CD4-positive, alpha-beta T cell treated with Interleukin-17A for 4 hours (primary cell): ENCODE results near the gene TRMT13.
"Not testable (repeated sequence)": the region's sequence is repeated elsewhere in the genome, so short reads cannot be mapped to it uniquely, and the experiment has no call there.

ENCODE experiments used
- DNase-seq: peaks from one replicate; pipeline ENCODE4 v3.0.0-alpha.2; 2020; ENCODE audit warnings: mixed read lengths

Gene TRMT13

GRCh38 chr1:100164702-100165101 lies 31.7 kb downstream of the TRMT13 start:
- no peak for DNase-seq

- no peak for DNase-seq
Observed at GRCh38 chr1:100168051-100168450, 35.1 kb downstream of the TRMT13 start.

DNA sequence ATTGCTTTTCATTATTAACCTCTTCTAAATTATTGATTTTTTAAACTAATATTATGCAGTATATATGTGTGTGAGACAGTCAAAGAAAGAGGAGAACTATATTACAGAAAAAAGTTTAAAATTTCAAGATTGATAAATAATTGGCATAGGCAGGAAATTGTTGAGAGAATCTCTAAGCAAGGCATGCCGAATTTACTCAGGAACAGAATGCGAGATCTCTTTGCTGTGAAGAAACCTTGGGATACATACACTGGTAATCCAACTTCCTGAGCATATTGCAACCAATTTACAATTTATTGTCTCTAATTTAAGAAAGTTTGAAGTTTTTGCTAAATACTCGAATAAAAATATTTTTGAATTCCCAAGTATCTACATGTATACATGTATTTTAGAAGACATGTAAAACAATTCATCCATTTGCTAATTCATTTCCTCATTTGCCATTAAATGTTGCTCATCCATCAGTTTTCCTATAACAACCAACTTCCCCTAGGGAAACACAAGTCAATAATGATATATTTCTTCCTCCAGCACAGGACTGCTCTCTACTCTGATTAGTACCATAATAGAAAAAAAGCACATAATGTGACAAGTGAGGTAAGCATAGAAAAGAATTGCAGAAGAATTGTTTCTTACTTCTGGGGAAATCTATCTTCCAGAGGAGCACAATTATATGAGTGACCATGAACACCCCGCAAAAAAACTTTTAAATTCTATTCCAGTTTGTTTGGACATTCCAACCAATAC lies 44.5 kb downstream of the TRMT13 start:
- no peak for DNase-seq

DNA sequence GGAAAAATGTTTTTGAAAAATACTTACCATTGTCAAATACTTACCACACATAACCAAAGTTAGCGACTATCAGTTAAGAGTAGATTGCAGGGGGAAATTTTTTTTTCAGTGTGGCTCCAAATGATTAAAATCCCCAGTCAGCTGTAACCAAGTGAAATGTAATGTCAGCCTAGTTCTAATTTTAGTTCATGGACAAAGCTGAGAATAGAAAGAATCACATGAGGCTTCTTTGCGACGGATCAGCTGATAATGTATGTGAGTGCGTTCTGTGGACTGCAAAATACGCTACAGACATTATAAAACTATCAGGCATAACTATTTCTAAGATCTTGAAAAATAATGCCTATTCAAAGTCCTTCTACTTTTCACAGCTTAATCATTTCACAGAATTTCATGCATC lies 45.1 kb downstream of the TRMT13 start, which contains the start of gene LRRC39:
Gene LRRC39 (minus strand): TSS at position 166 of the 400 bp plus-strand sequence. CDS start 9,740 bp downstream, outside the sequence.
- DNase-seq, result no peak

- no peak for DNase-seq
Observed at GRCh38 chr1:100183370-100183769, 50.4 kb downstream of the TRMT13 start.

GRCh38 chr1:100184536-100184935 lies 51.6 kb downstream of the TRMT13 start:
- no peak for DNase-seq

DNA sequence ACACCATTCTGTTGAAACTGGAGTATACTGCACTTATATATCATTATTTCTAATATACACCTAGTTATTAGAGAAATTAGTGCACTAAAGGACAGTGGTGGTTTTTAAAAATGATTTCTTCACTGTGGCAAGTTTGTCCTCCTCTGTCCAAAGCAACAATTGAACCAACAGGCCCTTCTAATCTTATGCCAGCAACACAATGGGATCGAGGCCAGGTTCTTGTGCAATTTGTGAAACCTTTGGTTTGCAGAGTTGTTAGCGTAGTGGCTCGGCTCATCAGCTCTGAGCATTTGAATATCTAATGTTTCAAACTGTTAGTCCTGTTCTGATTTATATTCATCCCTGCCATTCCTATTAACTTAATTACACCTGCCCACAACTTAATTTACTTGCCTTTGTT lies 54.9 kb downstream of the TRMT13 start:
- no peak for DNase-seq

GRCh38 chr1:100188617-100189016 lies 55.7 kb downstream of the TRMT13 start:
- no peak for DNase-seq

DNA sequence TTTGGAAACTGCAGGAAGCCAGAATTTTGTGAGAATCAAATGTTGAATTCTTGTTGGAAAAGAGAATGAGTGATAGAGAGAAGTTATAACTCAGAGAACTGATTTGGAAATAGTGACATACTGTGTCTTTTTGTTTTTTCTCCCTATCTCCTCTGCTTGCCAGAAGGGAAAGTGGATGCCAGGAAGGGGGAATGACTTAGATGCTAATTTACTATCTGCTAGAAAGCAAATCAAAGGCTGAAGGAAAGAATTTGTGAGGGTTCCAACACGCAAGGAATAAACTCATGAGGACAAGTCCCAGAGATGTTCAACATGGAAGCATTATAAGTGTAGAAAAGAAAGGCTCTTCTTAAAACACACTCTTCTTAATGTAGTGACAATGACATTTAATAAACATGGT lies 65.6 kb downstream of the TRMT13 start:
- DNase-seq, result no peak

DNA sequence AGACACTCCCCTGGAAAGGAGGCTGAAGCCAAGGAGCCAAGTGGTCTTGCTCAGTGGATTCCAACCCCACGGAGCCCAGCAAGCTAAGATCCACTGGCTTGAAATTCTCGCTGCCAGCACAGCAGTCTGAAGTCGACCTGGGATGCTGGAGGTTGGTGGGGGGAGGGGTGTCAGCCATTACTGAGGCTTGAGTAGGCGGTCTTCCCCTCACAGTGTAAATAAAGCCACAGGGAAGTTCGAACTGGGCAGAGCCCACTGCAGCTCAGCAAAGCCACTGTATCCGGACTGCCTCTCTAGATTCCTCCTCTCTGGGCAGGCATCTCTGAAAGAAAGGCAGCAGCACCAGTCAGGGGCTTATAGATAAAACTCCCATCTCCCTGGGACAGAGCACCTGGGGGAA lies 67.1 kb downstream of the TRMT13 start:
- DNase-seq, result not testable (repeated sequence)
